ENCODE results near the gene PAX5. TPM values are rescaled to one million over a fixed set of nuclear protein-coding genes. Genes with fewer than 3 reads are reported as not detected.

Gene PAX5
- total and polyA plus RNA-seq, 2 donors: 0.38 to 1.6 TPM

DNA sequence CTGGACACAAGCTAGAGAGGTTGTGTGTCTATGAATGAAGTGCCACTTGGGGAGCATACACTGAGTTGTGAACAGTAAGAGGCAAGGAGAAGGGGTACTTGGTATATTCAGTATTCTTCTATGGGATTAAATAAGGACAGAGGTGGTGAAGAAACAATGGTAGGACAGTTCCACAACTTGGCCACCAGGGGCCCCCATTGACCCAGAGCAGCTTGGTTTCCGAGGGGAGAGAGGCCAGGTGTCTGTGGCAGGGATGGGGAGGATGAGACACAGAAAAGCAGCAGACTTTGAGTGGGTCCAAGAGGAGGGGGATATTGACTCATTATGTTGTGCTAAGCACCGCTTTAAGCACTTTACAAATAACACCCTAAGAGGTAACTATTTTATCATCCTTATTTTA lies 240.8 kb downstream of the PAX5 start:
- Histone ChIP-seq H3K4me3 (ENCODE audit: low read length in 2 of 2) (no peak overlapping the region), H3K27me3 (ENCODE audit: control insufficient read depth in 2 of 2, insufficient read depth in 1 of 2, low read length in 1 of 2) (no peaks in the 10 kb centered on the region), H3K36me3 (ENCODE audit: control insufficient read depth in 2 of 2, insufficient read depth in 2 of 2, low read length in 1 of 2) (no peaks in the 10 kb centered on the region), H3K27ac (ENCODE audit: low read depth in 1 of 2, low read length in 1 of 2) (no peak overlapping the region), H3K4me1 (ENCODE audit: control insufficient read depth in 2 of 2, insufficient read depth in 2 of 2, low read length in 2 of 2) (no peaks in the 10 kb centered on the region), H3K9me3 (ENCODE audit: control insufficient read depth in 2 of 2, insufficient read depth in 1 of 2, low read length in 1 of 2) (peaks cover 0 to 10% of the 10 kb centered on the region in 2 donors)
- DNase-seq (ENCODE audit: low read depth in 6 of 9, low spot score in 9 of 9): no peak
- WGBS: 85% methylated on average over 2 of the region's 2 CpGs

DNA sequence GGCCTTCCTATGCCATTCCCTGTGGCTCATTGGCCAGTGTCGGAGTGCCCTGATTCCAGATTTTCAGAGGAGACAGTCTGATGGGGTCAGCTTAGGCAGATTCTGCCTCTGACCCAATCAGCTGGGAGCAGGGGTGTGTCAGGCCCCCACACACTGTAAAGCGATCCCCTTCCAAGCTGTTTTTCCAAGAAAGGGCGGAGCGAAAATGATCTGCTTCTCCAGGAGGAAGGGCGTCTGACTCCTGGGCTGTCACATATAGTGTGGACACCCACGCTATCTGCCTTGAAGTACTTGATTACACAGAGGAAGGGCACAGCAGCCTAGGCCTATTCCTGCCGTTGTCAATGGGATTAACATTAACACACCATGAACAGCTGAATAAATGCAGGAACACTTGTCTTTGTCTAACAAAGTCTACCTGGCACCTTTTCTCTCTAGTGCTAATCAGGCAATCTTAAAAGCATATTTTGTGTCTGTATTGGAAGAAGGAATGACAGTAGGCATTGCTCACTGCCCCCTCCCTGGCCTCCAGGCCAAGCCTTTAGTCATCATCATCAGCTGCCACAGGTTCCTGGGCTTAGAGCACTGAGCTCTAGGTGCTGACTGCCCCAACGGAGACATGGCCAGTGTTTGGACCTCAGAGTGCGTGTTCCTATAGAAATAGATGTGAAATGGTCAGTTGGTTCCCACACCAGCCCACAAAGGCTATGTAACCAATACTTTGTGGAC lies 242.7 kb downstream of the PAX5 start:
- 93% methylated on average over 9 of the region's 9 CpGs for WGBS
- peaks cover 0 to 10% of the 10 kb centered on the region in 2 donors for H3K9me3 ChIP-seq (ENCODE audit: control insufficient read depth in 2 of 2, insufficient read depth in 1 of 2, low read length in 1 of 2)
- no peaks in the 10 kb centered on the region for H3K4me1 ChIP-seq (ENCODE audit: control insufficient read depth in 2 of 2, insufficient read depth in 2 of 2, low read length in 2 of 2)
- no peaks in the 10 kb centered on the region for H3K27me3 ChIP-seq (ENCODE audit: control insufficient read depth in 2 of 2, insufficient read depth in 1 of 2, low read length in 1 of 2)
- DNase-seq (ENCODE audit: low read depth in 6 of 9, low spot score in 9 of 9): peak in 1 of 9 donors; percentile 3
- H3K27ac ChIP-seq (ENCODE audit: low read depth in 1 of 2, low read length in 1 of 2): no peak overlapping the region
- H3K4me3 ChIP-seq (ENCODE audit: low read length in 2 of 2): no peak overlapping the region
- H3K36me3 ChIP-seq (ENCODE audit: control insufficient read depth in 2 of 2, insufficient read depth in 2 of 2, low read length in 1 of 2): no peaks in the 10 kb centered on the region

DNA sequence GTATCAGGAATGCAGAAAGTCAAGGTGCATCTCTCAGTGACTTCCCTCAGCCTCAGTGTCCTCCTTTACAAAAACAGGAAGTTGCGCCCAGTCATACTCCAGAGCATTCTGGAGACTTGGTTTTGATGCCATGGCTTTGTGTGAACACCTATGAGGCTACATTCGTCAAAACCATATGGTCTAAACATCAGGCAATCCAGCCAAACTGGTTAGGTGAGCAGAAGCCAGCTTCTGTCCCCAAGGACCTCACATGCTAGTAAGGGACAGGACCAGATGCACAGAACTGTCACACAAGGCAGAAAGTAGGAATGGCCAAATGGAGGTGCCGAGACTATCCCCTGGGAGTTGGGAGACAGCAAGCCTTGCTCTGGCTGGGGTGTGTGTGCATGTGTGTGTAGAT lies 244.2 kb downstream of the PAX5 start:
- H3K4me3 ChIP-seq (ENCODE audit: low read length in 2 of 2): no peak overlapping the region
- H3K27me3 ChIP-seq (ENCODE audit: control insufficient read depth in 2 of 2, insufficient read depth in 1 of 2, low read length in 1 of 2): no peaks in the 10 kb centered on the region
- no peak for DNase-seq (ENCODE audit: low read depth in 6 of 9, low spot score in 9 of 9)
- no peak overlapping the region for H3K27ac ChIP-seq (ENCODE audit: low read depth in 1 of 2, low read length in 1 of 2)
- peaks cover 0 to 10% of the 10 kb centered on the region in 2 donors for H3K9me3 ChIP-seq (ENCODE audit: control insufficient read depth in 2 of 2, insufficient read depth in 1 of 2, low read length in 1 of 2)
- 65% methylated on average over 3 of the region's 3 CpGs for WGBS
- no peaks in the 10 kb centered on the region for H3K36me3 ChIP-seq (ENCODE audit: control insufficient read depth in 2 of 2, insufficient read depth in 2 of 2, low read length in 1 of 2)
- no peaks in the 10 kb centered on the region for H3K4me1 ChIP-seq (ENCODE audit: control insufficient read depth in 2 of 2, insufficient read depth in 2 of 2, low read length in 2 of 2)

DNA sequence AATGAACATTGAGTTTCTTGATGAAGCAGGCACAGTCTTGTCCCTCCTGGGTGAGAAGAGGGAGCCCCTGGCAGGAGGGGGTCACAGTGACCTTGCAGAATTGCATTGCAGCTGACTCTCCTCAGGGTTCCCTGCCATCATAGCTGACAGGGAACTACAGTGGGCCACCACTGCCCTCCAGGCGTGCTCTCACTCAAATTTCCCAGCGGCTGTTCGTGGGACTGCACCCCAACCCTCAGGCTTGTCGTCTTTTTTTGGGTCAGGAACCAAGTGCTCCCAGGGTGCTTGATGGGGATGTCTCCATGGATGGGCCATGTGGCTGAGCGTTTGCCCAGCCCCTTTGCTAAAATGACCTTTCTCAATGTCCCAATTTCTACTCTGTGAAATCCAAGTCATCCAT lies 245.5 kb downstream of the PAX5 start:
- Histone ChIP-seq H3K27me3 (ENCODE audit: control insufficient read depth in 2 of 2, insufficient read depth in 1 of 2, low read length in 1 of 2) (no peaks in the 10 kb centered on the region), H3K9me3 (ENCODE audit: control insufficient read depth in 2 of 2, insufficient read depth in 1 of 2, low read length in 1 of 2) (peaks cover 0 to 5% of the 10 kb centered on the region in 2 donors), H3K4me3 (ENCODE audit: low read length in 2 of 2) (no peak overlapping the region), H3K4me1 (ENCODE audit: control insufficient read depth in 2 of 2, insufficient read depth in 2 of 2, low read length in 2 of 2) (no peaks in the 10 kb centered on the region), H3K36me3 (ENCODE audit: control insufficient read depth in 2 of 2, insufficient read depth in 2 of 2, low read length in 1 of 2) (no peaks in the 10 kb centered on the region), H3K27ac (ENCODE audit: low read depth in 1 of 2, low read length in 1 of 2) (no peak overlapping the region)
- 60% methylated on average over 5 of the region's 5 CpGs for WGBS
- no peak for DNase-seq (ENCODE audit: low read depth in 6 of 9, low spot score in 9 of 9)

DNA sequence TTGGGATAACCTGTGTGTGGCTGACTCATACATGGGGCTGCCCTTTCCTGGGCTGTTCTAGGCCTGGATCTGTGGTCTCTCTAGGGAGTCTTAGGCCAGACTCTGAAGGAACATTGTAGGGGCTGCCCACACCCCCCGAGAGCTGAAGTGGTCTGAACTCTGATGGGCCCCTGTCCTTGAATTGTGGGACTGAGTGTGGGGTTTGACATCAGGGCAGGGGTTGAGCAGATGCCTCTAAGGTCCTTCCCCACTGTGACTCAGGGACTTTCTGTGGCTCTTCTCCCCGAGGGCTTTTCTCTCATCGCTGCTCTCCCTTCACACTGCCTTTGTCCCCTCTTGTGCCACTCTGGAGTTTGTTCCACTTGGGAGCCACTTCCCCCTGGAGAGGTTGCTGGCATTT lies 246.4 kb downstream of the PAX5 start:
- Histone ChIP-seq H3K4me3 (ENCODE audit: low read length in 2 of 2) (no peak overlapping the region), H3K36me3 (ENCODE audit: control insufficient read depth in 2 of 2, insufficient read depth in 2 of 2, low read length in 1 of 2) (no peaks in the 10 kb centered on the region), H3K4me1 (ENCODE audit: control insufficient read depth in 2 of 2, insufficient read depth in 2 of 2, low read length in 2 of 2) (no peaks in the 10 kb centered on the region), H3K27me3 (ENCODE audit: control insufficient read depth in 2 of 2, insufficient read depth in 1 of 2, low read length in 1 of 2) (no peaks in the 10 kb centered on the region), H3K9me3 (ENCODE audit: control insufficient read depth in 2 of 2, insufficient read depth in 1 of 2, low read length in 1 of 2) (no peaks in the 10 kb centered on the region), H3K27ac (ENCODE audit: low read depth in 1 of 2, low read length in 1 of 2) (no peak overlapping the region)
- no peak for DNase-seq (ENCODE audit: low read depth in 6 of 9, low spot score in 9 of 9)
- 61% methylated on average over 3 of the region's 3 CpGs for WGBS

Other genes starting within 250 kb of the PAX5 start
- 22.6 TPM for gene ZCCHC7, start 86.3 kb upstream of the PAX5 start, total RNA-seq
- 21.8 TPM for gene ZCCHC7, start 86.3 kb upstream of the PAX5 start, polyA plus RNA-seq